Measurements from ENCODE around the gene SEMA4C.

- TF ChIP-seq EZH2 (IDR thresholded peaks at IDR 0.05; ENCODE audit: borderline replicate concordance, insufficient read depth, low read length, poor library complexity, severe bottlenecking), result no peak
- no peak for TF ChIP-seq CTCF (IDR thresholded peaks at IDR 0.05; ENCODE audit: poor library complexity, severe bottlenecking)
- no peak for TF ChIP-seq REST (IDR thresholded peaks at IDR 0.05; ENCODE audit: borderline replicate concordance)
- no peak for TF ChIP-seq TAF1 (IDR thresholded peaks at IDR 0.05; ENCODE audit: low read depth)
- TF ChIP-seq SMC3 (conservative IDR thresholded peaks at IDR 0.05; ENCODE audit: poor library complexity), result no peak
- no peak for TF ChIP-seq POLR2AphosphoS5 (IDR thresholded peaks at IDR 0.05)
- TF ChIP-seq MXI1 (conservative IDR thresholded peaks at IDR 0.05; ENCODE audit: poor library complexity, severe bottlenecking), result no peak
- no peak for TF ChIP-seq EP300 (conservative IDR thresholded peaks at IDR 0.05; ENCODE audit: poor library complexity, severe bottlenecking)
Measured at GRCh38 chr2:96866149-96866548, 3.7 kb downstream of the SEMA4C start.

Data from neural cell (in vitro differentiated cells).